HepG2 (cell line): ENCODE results near the gene AMD1. TPM values are rescaled to one million over a fixed set of nuclear protein-coding genes. Genes with fewer than 3 reads are reported as not detected.

ENCODE experiments used
- AKAP8 ChIP-seq: sonication (generic); formaldehyde crosslinking; IDR thresholded peaks from 2 replicates; pipeline ENCODE4 v1.5.1; 2020; ENCODE audit warnings: mild to moderate bottlenecking, missing genetic modification reagents
- DR1 ChIP-seq: sonication (generic); formaldehyde crosslinking; IDR thresholded peaks from 2 replicates; pipeline ENCODE4 v1.8.0; 2021; ENCODE audit warnings: mild to moderate bottlenecking, missing genetic modification reagents, inconsistent platforms
- HMG20B ChIP-seq: conservative IDR thresholded peaks from 2 replicates; pipeline ENCODE4 v1.6.1; 2016; ENCODE audit warnings: missing genetic modification reagents, missing compliant biosample characterization
- KLF9 ChIP-seq: IDR thresholded peaks from 2 replicates; pipeline ENCODE4 v1.6.1; 2016; ENCODE audit warnings: low read depth
- MYC ChIP-seq: sonication (generic); formaldehyde crosslinking; IDR thresholded peaks from 2 replicates; pipeline ENCODE4 v1.9.0; 2021; ENCODE audit warnings: missing genetic modification reagents, borderline replicate concordance
- NKX3-1 ChIP-seq: sonication (generic); formaldehyde crosslinking; IDR thresholded peaks from 2 replicates; pipeline ENCODE4 v1.5.0; 2020; ENCODE audit warnings: missing genetic modification reagents
- POLR2G ChIP-seq: fragments of 200-400 bp; formaldehyde crosslinking; IDR thresholded peaks from 2 replicates; pipeline ENCODE4 v1.6.1; 2018; ENCODE audit warnings: mild to moderate bottlenecking, low read depth, low read length, moderate library complexity
- UBTF ChIP-seq: sonication (generic); formaldehyde crosslinking; IDR thresholded peaks from 2 replicates; pipeline ENCODE4 v1.4.0; 2020; ENCODE audit warnings: mild to moderate bottlenecking, missing genetic modification reagents
- ZBTB26 ChIP-seq: IDR thresholded peaks from 2 replicates; pipeline ENCODE4 v1.6.1; 2016; ENCODE audit warnings: missing compliant biosample characterization, missing genetic modification reagents, borderline replicate concordance
- ZFY ChIP-seq: sonication (generic); formaldehyde crosslinking; IDR thresholded peaks from 2 replicates; pipeline ENCODE4 v1.4.0; 2020; ENCODE audit warnings: missing genetic modification reagents
- ZNF10 ChIP-seq: sonication (generic); formaldehyde crosslinking; IDR thresholded peaks from 2 replicates; pipeline ENCODE4 v1.4.0; 2020; ENCODE audit warnings: mild to moderate bottlenecking, low read depth, missing genetic modification reagents, borderline replicate concordance
- ZNF350 ChIP-seq: sonication (generic); formaldehyde crosslinking; IDR thresholded peaks from 2 replicates; pipeline ENCODE4 v1.4.0; 2020; ENCODE audit warnings: mild to moderate bottlenecking, low read depth, missing genetic modification reagents, borderline replicate concordance
- ZNF44 ChIP-seq: sonication (generic); formaldehyde crosslinking; IDR thresholded peaks from 2 replicates; pipeline ENCODE4 v1.5.1; 2020; ENCODE audit warnings: mild to moderate bottlenecking, missing genetic modification reagents
- ZNF609 ChIP-seq: sonication (generic); formaldehyde crosslinking; IDR thresholded peaks from 2 replicates; pipeline ENCODE4 v1.4.0; 2020; ENCODE audit warnings: mild to moderate bottlenecking, missing genetic modification reagents, borderline replicate concordance
- polyA plus RNA-seq, 8 experiments: library from polyadenylated mRNA; depleted of rRNA in 3 of 8; stranded (reverse) in 7 of 8; unstranded in 1 of 8; fragments of >200 nt; fragmentation: Illumina TruSeq in 4 of 8; extraction: Trizol in 4 of 8; gene quantifications; 2 replicates each; pipeline versions ENCODE4 v1.2.1 to v1.2.3, GENCODE V29; 2011 to 2016; ENCODE audit warnings: low read depth in 4 of 8, missing spikeins in 1 of 8, mixed read lengths in 1 of 8; ENCODE audit not compliant: insufficient read depth in 1 of 8
- total RNA-seq, 5 experiments: library from RNA; depleted of rRNA; stranded (reverse); fragments of >200 nt; fragmentation: Illumina TruSeq; extraction: Trizol; gene quantifications; 2 replicates each; pipeline ENCODE4 v1.2.3, GENCODE V29; 2016; ENCODE audit warnings: low read depth in 1 of 5
- TF ChIP-seq, protein P1 (sequence below): sonication (generic); formaldehyde crosslinking; IDR thresholded peaks from 2 replicates; pipeline ENCODE4 v1.4.0; 2020; ENCODE audit warnings: missing genetic modification reagents
- TF ChIP-seq, protein P2 (sequence below): IDR thresholded peaks from 2 replicates; pipeline ENCODE4 v1.6.1; 2016; ENCODE audit warnings: missing genetic modification reagents, missing compliant biosample characterization

Gene AMD1
- total and polyA plus RNA-seq, 2 of the 13 experiments (the other 11 are each of a cell fraction or from before 2014, with no cell fraction given): 108 to 123 TPM

DNA sequence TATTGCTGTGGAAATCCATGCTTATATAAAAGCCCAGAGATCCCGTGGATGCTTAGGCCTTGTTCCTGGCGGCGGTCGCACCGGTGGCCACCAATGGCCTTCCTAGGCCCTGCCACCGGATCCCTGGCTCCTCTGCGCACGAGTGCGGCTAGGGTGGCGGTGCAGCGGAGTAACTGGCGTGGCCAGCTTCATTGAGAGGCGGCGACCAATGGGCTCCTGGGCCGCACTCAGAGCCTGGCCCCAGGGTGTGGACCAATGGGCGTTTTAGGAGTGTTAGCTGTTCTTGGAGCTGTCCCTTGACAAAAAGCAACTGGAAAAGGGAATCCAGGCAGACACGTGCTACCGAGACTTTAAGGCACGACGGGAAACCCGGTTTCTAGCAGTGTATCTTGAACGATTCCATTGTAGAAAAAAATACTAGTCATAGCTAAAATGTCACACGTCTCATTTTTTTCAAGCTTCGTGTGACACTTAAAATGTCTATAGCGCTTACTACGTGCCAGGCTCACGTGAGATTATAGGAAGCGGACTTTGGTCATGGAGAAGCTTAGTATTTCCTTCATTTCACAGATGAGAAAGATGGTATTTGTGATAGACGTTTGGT, 1.7 kb downstream of the AMD1 start (continued):
- peak; percentile 89 for TF ChIP-seq UBTF (CRISPR knock-in tag)
- TF ChIP-seq NKX3-1 (CRISPR knock-in tag): peak; percentile 17; the same call in 1 of the 2 replicates
- TF ChIP-seq, protein P1, sequence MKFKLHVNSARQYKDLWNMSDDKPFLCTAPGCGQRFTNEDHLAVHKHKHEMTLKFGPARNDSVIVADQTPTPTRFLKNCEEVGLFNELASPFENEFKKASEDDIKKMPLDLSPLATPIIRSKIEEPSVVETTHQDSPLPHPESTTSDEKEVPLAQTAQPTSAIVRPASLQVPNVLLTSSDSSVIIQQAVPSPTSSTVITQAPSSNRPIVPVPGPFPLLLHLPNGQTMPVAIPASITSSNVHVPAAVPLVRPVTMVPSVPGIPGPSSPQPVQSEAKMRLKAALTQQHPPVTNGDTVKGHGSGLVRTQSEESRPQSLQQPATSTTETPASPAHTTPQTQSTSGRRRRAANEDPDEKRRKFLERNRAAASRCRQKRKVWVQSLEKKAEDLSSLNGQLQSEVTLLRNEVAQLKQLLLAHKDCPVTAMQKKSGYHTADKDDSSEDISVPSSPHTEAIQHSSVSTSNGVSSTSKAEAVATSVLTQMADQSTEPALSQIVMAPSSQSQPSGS (CRISPR knock-in tag): peak; percentile 46; the same call in 1 of the 2 replicates
- TF ChIP-seq, protein P2, sequence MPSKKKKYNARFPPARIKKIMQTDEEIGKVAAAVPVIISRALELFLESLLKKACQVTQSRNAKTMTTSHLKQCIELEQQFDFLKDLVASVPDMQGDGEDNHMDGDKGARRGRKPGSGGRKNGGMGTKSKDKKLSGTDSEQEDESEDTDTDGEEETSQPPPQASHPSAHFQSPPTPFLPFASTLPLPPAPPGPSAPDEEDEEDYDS: peak; percentile 80
- TF ChIP-seq ZNF350 (CRISPR knock-in tag): peak; percentile 89; the same call in 1 of the 2 replicates
- TF ChIP-seq HMG20B: 0 out of 2 replicates have a peak, but pooled peaks have one; percentile 55
- 0 out of 2 replicates have a peak, but pooled peaks have one; percentile 42 for TF ChIP-seq ZNF44 (CRISPR knock-in tag)
- TF ChIP-seq KLF9 (CRISPR knock-in tag): no peak
- peak; percentile 90 for TF ChIP-seq DR1 (CRISPR knock-in tag)
- TF ChIP-seq ZNF10 (CRISPR knock-in tag): no peak
- TF ChIP-seq AKAP8 (CRISPR knock-in tag): peak; percentile 88
- TF ChIP-seq ZNF609 (CRISPR knock-in tag): 0 out of 2 replicates have a peak, but pooled peaks have one; percentile 38
- TF ChIP-seq POLR2G: peak; percentile 79
- TF ChIP-seq ZFY: peak; percentile 84
- TF ChIP-seq ZBTB26 (CRISPR knock-in tag): 0 out of 2 replicates have a peak, but pooled peaks have one; percentile 34
- peak; percentile 67 for TF ChIP-seq MYC
